OCI-LY7 (cell line): ENCODE results near the gene SDK2.

Experiments
- CTCF ChIP-seq: fragments of 200-600 bp; sonication (generic); conservative IDR thresholded peaks from 2 replicates; pipeline ENCODE4 v1.5.1; 2014; ENCODE audit warnings: mild to moderate bottlenecking, antibody characterized with exemption, low read length, moderate library complexity, mixed read lengths
- EZH2phosphoT487 ChIP-seq: fragments of 200-600 bp; sonication (generic); IDR thresholded peaks from 2 replicates; pipeline ENCODE4 v1.6.1; 2018; ENCODE audit warnings: low read depth, borderline replicate concordance, mild to moderate bottlenecking, mixed run types, antibody characterized with exemption, low read length, moderate library complexity, mixed read lengths

DNA sequence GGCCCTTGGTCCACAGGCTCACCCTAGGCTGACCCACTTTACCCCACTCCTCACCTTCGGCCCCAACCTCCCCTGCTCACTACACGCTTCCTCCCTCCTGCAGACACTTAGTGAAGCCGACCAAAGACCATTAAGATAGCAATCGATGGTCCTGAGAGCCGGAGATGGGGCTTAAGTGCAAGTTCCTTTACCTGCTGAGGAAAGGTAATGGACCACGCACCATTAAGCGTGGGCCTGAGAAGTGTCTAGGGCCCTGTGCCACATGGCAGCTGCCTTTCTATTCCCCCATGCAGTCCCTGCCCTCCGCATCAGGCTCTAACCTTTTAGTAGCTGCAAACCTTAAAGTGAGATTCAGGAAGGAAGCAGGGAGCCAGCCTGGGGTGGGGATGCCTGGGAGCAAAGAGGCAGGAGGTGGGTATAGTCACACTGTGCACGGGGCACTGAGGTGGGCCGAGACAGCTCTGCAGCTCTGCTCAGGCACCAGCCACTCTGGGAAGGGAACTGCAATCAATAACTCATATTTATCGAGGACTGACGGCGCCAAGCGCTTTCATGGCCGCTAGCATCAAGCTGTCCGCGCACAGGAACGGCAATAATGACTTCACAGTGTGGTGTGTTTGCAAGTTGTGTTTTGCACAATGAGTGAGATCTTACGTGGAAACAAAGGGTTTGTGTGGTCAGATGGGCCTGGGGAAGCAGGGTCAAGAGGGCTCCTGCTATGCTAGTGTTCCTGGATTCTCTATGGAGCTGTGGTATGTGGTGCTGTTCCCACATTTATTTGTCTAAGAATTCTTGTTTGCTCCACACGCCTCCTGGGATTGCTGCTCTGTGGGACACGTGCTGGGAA, 247.6 kb downstream of the SDK2 start:
- TF ChIP-seq CTCF (no peak), EZH2phosphoT487 (no peak)
